KMS-11 (cell line): ENCODE data around the gene HOPX.
"Not testable (repeated sequence)": the region's sequence is repeated elsewhere in the genome, so short reads cannot be mapped to it uniquely, and the experiment has no call there.

ENCODE experiments used
- H2AFZ ChIP-seq: fragments of 200-600 bp; sonication (generic); 2 replicates; pipeline ENCODE4 v1.6.1; 2016; ENCODE audit warnings: antibody characterized with exemption, mixed run types, low read depth
- H3K27ac ChIP-seq: fragments of 200-600 bp; sonication (generic); 2 replicates; pipeline ENCODE4 v1.6.1; 2016; ENCODE audit warnings: mild to moderate bottlenecking, mixed run types
- H3K27me3 ChIP-seq: fragments of 200-600 bp; sonication (generic); 2 replicates; pipeline ENCODE4 v1.6.1; 2017; ENCODE audit warnings: mild to moderate bottlenecking, low read depth, mixed run types, moderate library complexity; ENCODE audit not compliant: insufficient read depth
- H3K36me3 ChIP-seq: fragments of 200-600 bp; sonication (generic); 2 replicates; pipeline ENCODE4 v1.6.1; 2017; ENCODE audit warnings: mild to moderate bottlenecking, mixed run types; ENCODE audit not compliant: insufficient read depth
- H3K4me1 ChIP-seq: fragments of 200-600 bp; sonication (generic); 2 replicates; pipeline ENCODE4 v1.6.1; 2016; ENCODE audit warnings: mild to moderate bottlenecking, low read depth, mixed run types; ENCODE audit not compliant: poor library complexity, severe bottlenecking
- H3K4me2 ChIP-seq: fragments of 200-600 bp; sonication (generic); 2 replicates; pipeline ENCODE4 v1.7.0; 2016; ENCODE audit warnings: mild to moderate bottlenecking, mixed run types
- H3K4me3 ChIP-seq: fragments of 200-600 bp; sonication (generic); IDR thresholded peaks from 2 replicates; pipeline ENCODE4 v1.6.1; 2017; ENCODE audit warnings: low read depth, low read length, mixed read lengths; ENCODE audit not compliant: insufficient read depth
- H3K79me2 ChIP-seq: fragments of 200-600 bp; sonication (generic); 2 replicates; pipeline ENCODE4 v1.6.1; 2016; ENCODE audit warnings: low read depth, mixed run types; ENCODE audit not compliant: insufficient read depth
- H3K9ac ChIP-seq: fragments of 200-600 bp; sonication (generic); 2 replicates; pipeline ENCODE4 v1.6.1; 2016; ENCODE audit warnings: mild to moderate bottlenecking, mixed run types
- H4K20me1 ChIP-seq: fragments of 200-600 bp; sonication (generic); 2 replicates; pipeline ENCODE4 v1.6.1; 2016; ENCODE audit warnings: mild to moderate bottlenecking, mixed run types; ENCODE audit not compliant: insufficient read depth
- TF ChIP-seq, protein P1 (sequence below): fragments of 200-600 bp; sonication (generic); conservative IDR thresholded peaks from 2 replicates; pipeline ENCODE4 v1.6.1; 2017; ENCODE audit warnings: low read depth, mild to moderate bottlenecking, antibody characterized with exemption, low read length, moderate library complexity, mixed read lengths

Gene HOPX

GRCh38 chr4:56641494-56642051, 39.5 kb downstream of the HOPX start:
- H3K4me1 ChIP-seq, result no peaks in the 10 kb centered on the region
- H3K27me3 ChIP-seq, result no peaks in the 10 kb centered on the region
- H3K9ac ChIP-seq, result no peak overlapping the region
- no peak overlapping the region for H3K27ac ChIP-seq
- H3K36me3 ChIP-seq, result no peaks in the 10 kb centered on the region
- no peaks in the 10 kb centered on the region for H4K20me1 ChIP-seq
- no peak overlapping the region for H3K4me3 ChIP-seq
- TF ChIP-seq, protein P1, sequence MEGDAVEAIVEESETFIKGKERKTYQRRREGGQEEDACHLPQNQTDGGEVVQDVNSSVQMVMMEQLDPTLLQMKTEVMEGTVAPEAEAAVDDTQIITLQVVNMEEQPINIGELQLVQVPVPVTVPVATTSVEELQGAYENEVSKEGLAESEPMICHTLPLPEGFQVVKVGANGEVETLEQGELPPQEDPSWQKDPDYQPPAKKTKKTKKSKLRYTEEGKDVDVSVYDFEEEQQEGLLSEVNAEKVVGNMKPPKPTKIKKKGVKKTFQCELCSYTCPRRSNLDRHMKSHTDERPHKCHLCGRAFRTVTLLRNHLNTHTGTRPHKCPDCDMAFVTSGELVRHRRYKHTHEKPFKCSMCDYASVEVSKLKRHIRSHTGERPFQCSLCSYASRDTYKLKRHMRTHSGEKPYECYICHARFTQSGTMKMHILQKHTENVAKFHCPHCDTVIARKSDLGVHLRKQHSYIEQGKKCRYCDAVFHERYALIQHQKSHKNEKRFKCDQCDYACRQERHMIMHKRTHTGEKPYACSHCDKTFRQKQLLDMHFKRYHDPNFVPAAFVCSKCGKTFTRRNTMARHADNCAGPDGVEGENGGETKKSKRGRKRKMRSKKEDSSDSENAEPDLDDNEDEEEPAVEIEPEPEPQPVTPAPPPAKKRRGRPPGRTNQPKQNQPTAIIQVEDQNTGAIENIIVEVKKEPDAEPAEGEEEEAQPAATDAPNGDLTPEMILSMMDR, result no peak
- no peak overlapping the region for H3K4me2 ChIP-seq
- H3K79me2 ChIP-seq, result no peaks in the 10 kb centered on the region
- no peak overlapping the region for H2AFZ ChIP-seq

- Histone ChIP-seq H3K27ac (no peak overlapping the region), H4K20me1 (no peaks in the 10 kb centered on the region), H3K4me3 (no peak overlapping the region), H3K4me2 (no peak overlapping the region), H3K9ac (no peak overlapping the region), H3K27me3 (no peaks in the 10 kb centered on the region), H2AFZ (no peak overlapping the region), H3K79me2 (no peaks in the 10 kb centered on the region), H3K4me1 (no peaks in the 10 kb centered on the region), H3K36me3 (no peaks in the 10 kb centered on the region)
- TF ChIP-seq, protein P1, result no peak
Observed at GRCh38 chr4:56640621-56641493, 40.2 kb downstream of the HOPX start.

DNA sequence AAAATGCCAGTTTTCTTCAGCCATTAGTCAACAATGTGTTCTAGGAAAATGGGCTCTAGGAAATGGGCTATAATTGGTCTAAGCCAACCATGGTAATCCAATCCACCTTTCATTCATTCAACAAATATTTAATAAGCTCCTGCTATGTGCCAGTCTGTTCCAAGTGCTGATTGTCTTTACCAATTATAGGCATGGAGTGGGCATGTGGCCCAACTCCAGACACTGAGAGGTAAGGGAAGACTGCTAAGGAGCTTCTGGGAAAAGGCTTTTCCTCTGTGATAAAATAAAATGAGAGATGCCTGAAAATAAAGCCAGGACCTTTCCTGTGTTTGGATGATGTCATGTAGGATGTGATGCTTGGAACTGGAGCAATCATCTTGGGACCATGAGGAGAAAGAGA, 43.3 kb downstream of the HOPX start:
- Histone ChIP-seq H3K27ac (no peak overlapping the region), H3K4me2 (no peak overlapping the region), H3K4me3 (no peak overlapping the region), H4K20me1 (no peaks in the 10 kb centered on the region), H3K36me3 (no peaks in the 10 kb centered on the region), H3K79me2 (no peaks in the 10 kb centered on the region), H3K4me1 (no peaks in the 10 kb centered on the region), H3K9ac (no peak overlapping the region), H3K27me3 (no peaks in the 10 kb centered on the region), H2AFZ (no peak overlapping the region)
- TF ChIP-seq, protein P1, result no peak

GRCh38 chr4:56637154-56637553, 43.9 kb downstream of the HOPX start:
- TF ChIP-seq, protein P1, result no peak
- Histone ChIP-seq H3K9ac (no peak overlapping the region), H3K4me3 (no peak overlapping the region), H2AFZ (no peak overlapping the region), H3K79me2 (no peaks in the 10 kb centered on the region), H3K27me3 (no peaks in the 10 kb centered on the region), H3K36me3 (no peaks in the 10 kb centered on the region), H4K20me1 (no peaks in the 10 kb centered on the region), H3K27ac (no peak overlapping the region), H3K4me1 (no peaks in the 10 kb centered on the region), H3K4me2 (no peak overlapping the region)

DNA sequence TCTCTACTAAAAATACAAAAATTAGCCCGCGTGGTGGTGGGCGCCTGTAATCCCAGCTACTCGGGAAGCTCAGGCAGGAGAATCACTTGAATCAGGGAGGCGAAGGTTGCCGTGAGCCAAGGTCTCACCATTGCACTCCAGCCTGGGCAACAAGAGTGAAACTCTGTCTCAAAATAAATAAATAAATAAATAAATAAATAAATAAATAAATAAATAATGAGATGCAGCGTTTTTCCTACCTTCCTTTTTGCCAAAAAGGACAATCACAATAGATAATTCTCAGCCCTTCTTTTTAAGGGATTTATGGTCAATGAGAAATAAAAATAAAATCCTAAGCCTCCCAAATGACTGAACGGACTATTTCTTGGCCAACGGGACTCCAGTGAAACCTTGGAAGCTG, 46.1 kb downstream of the HOPX start:
- H3K9ac ChIP-seq, H4K20me1 ChIP-seq, H3K36me3 ChIP-seq, H3K4me2 ChIP-seq, H2AFZ ChIP-seq, H3K27me3 ChIP-seq, H3K4me3 ChIP-seq, H3K27ac ChIP-seq, H3K79me2 ChIP-seq, H3K4me1 ChIP-seq: not testable (repeated sequence)
